GM21786 (cell line): ENCODE results near the gene PATJ.
"Not testable (repeated sequence)": the region's sequence is repeated elsewhere in the genome, so short reads cannot be mapped to it uniquely, and the experiment has no call there.

ENCODE experiments used
- ATAC-seq: cut with Tn5 transposase; IDR thresholded peaks from one replicate; pipeline ENCODE4 v1.9.1; 2021; ENCODE audit not compliant: unreplicated experiment

PATJ gene

DNA sequence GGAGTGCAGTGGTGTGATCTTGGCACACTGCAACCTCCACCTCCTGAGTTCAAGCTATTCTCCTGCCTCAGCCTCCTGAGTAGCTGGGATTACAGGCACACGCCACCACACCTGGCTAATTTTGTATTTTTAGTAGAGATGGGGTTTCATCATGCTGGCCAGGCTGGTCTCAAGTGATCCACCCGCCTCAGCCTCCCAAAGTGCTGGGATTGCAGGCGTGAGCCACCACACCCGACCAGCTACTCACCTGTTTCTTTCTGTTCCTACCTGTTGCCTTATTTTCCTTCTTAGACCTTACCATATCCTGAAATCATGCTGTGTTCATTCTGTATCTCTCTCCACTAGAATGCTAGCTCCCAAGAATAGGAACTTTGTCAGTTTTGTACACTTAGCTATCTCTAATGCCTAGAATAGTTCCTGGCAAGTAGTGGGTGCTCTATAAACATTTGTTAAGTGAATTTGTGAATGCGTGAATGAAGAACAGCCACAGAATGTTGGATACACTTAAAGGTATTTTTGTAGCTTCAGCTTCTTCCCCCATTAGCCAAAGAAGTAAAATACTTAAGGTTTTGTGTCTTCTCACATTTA lies 137.7 kb downstream of the PATJ start:
- not testable (repeated sequence) for ATAC-seq

DNA sequence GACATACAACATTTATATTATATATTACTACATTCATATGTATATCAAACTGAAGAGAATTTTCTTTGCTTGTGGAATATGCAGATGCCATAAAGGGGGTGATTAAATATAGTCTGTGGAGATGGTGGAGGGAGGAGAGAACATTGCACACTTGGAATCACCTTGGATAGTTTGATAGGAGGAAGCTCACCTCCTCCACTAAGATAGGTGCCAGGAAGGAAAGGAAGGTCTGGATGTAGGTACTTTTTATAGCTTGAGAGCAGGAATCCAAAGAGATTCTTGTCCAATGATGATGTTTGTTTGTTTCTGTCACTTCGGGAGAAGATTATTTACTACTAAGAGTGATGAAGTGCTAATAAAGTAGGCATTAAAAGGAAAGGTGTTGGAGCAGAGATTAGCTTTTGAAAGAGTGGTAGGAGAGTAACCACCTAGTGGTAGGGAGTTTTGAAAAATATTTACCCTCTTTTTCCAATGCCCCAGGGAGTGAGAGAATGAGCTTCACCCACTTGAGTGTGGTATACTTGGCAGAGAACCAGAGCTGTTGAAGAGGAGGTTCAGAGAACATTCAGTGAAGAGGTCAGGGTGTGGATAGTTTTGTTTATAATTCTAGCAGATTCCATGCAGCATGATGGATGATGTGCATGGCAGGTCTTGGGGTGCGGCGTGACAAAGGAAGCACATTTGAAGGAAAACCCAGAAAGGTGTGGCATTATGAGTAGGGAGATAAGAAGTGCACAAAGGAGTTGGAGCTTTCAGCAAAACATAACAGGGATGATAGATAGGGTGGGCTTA lies 145.0 kb downstream of the PATJ start:
- no peak for ATAC-seq

DNA sequence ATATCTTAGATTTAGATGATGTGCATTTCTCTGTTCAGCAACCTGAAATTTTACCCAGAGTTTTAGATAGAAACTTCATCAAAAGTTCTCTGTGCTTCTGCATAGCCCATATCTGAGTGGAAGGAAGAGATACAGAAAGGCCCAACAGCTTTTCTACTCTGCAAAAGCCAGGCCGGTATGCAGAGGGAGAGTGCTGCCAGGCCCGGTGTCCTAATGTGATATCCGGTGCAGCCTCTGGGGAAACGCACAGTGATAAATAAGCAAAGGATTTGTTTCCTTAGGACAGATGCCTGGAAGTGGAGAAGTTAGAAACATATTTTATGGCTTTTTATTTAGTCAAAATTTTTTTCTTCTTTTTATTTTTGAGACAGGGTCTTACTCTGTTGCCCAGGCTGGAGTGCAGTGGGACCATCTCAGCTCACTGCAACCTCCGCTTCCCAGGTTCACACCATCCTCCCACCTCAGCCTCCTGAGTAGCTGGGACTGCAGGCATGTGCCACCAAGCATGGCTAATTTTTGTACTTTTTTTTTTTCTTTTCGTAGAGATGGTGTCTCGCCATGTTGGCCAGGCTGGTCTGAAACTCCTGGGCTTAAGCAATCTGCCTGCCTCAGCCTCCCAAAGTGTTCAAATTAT lies 145.8 kb downstream of the PATJ start:
- no peak for ATAC-seq

DNA sequence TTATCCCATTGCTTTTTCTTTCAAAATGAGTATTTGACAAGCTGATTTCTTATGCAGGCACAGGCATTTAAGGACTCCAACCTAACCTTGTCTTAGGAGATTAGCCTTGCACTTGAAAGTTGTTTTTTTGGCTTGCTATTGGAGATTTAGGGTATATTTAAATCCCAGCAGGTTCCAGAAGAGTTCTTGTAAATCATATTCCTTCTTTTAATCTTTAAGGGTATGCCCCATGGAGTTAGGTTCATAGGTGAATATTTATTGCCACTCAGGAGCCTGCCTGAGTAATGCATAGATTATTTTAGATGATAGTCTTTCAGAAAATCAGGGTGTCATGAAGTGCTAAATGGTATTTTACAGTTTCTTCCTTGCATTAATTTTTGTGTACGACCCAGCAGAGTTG lies 146.5 kb downstream of the PATJ start:
- ATAC-seq = no peak

DNA sequence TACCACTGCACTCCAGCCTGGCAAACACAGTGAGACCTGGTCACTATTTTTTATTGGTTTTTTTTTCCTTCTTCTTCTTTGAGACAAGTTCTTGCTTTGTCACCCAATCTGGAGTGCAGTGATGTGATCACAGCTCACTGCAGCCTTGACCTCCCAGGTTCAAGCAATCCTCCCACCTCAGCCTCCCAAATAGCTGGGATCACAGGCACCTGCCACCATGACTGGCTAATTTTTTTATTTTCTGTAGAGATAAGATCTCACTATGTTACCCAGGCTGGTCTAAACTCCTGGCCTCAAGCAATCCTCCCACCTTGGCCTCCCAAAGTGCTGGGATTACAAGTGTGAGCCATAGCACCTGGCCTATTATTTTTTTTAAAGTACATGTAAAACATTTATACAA lies 148.2 kb downstream of the PATJ start:
- ATAC-seq = not testable (repeated sequence)

DNA sequence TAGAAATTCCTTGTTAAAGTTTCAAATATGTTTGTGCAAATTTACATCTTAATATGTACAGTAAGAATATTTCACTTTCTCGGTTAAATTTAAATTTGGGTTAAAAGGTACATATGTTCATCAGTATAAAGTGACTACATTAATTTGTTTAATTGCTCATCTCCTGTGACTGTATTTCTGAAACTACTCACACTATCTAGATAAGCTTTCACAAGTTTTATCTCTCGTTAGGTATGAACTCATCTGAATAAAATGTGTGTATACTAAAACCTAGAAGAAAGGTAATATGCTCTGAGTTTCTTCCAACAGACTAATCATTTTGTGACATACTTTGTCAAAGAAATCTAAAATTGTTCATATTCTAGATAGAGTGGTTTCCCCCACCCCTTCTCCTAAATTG lies 150.7 kb downstream of the PATJ start:
- ATAC-seq = no peak

DNA sequence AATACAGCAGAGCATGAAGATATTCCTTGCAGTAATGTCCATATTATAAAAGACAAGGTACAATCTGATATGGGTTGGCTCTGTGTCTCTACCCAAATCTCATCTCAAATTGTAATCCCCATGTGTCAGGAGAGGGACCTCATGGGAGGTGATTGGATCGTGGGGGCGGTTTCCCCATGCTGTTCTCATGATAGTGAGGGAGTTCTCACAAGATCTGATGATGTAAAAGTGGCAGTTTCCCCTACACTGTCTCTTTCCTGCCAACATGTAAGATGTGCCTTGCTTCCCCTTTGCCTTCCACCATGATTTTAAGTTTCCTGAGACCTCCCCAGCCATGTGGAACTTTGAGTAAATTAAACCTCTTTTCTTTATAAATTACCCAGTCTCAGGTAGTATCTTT lies 152.0 kb downstream of the PATJ start:
- ATAC-seq = not testable (repeated sequence)

DNA sequence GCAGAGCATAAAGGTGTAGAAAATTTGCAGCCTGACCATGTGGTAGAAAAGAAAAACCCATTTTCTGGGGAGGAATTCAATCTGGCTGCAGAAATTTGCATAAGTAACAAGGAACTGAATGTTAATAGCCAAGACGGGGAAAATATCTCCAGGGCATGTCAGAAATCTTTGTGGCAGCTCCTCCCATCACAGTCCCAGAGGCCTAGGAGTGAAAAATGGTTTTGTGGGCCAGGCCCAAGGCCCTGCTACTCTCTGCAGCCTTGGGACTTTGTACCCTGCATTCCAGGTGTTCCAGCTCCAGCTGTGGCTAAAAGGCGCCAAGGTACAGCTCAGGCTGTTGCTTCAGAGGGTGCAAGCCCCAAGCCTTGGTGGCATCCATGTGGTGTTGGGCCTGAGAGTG lies 152.9 kb downstream of the PATJ start:
- no peak for ATAC-seq

DNA sequence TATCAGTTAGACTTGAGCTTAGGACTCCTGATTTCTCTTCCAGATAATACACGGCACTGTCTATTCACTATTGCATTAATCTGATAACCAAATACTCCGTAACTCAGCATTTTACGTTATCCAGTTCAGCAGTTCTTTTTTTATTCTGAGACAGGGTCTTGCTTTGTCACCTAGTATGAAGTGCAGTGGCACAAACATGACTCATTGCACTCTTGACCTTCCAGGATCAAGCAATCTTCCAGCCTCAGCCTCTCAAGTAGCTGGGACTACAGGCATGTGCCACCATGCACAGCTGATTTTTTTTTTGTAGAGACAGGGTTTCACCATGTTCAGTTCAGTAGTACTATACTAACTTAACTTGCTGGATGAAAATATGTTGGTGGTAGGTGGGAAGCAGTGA lies 156.4 kb downstream of the PATJ start:
- no peak for ATAC-seq

DNA sequence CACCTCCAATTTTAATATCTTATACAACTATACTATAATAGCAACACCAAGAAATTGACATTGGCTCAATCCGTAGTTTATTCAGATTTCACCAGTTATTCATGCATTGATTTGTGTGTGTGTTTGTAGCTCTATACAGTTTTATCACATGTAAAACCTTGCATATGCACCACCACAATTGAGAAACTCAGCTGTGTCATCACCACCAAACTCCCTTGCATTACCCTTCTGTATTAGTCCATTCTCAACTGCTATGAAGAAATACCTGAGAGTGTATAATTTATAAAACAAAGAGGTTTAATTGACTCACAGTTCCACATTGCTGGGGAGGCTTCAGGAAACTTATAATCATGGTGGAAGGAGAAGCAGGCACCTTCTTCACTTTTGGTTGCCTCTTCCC lies 162.1 kb downstream of the PATJ start:
- ATAC-seq = no peak

DNA sequence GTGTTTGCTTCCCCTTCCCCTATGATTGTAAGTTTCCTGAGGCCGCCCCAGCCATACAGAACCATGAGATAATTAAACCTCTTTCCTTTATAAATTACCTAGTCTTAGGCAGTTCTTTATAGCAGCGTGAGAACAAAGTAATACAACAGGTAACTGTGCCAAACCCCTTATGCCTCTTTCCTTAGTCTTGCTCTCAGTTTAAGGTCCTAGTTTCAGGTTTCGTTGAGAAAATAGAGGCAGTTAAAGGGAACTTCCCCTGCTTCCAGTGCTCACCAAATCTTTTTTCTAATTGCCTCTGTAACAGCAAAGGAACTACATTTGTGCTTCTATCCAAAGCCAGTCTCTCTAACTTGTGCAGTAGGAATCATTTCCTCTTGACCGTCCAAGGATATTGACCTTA lies 164.8 kb downstream of the PATJ start:
- no peak for ATAC-seq

DNA sequence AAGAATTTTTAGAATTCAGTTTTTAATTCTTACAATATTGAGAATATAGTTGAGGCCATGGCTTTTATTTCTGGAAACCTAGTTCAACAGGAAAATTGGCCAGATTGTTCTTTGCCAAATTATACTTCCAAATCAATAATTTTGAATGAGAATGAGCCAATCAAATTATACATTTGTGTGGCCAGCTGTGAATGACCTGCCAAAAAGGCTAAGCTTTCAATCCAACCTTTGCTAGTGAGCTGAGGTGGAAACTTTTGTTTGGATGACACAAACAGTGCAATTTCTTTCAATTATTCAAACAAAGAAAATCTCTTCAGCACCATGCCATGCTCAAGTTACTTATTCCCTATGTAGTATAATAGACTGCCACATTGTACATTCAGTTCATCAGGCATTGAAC lies 167.8 kb downstream of the PATJ start:
- ATAC-seq = no peak

DNA sequence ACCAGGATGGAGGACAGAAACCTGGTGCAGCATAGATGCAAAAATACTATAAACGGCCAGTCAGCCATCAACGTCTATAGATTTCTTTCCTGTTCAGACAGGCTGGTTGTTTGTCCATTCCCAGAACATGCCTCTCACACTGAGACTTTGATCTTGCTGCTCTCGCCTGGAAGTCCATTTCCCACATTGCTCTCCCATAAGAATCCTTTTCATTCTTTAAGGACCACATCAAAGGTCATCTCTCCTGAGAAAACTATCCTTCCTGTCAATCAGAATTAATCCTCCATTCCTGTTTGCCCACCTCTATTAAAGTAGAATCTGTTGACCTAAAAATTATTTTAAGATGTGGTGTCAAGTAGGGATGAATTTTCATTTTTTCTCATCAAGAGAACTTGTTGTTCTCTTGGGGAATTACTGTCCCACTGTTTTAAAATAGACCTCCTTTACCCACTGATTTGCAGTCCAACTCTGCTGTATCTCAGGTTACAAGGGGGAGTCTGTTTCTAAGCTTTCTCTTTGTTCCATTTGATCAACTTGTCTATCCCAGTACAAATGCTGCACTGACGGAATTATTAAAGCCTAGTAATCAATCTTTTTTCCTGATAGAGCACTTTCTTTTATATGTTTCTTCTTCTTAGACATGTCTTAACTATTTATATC lies 172.7 kb downstream of the PATJ start:
- no peak for ATAC-seq

DNA sequence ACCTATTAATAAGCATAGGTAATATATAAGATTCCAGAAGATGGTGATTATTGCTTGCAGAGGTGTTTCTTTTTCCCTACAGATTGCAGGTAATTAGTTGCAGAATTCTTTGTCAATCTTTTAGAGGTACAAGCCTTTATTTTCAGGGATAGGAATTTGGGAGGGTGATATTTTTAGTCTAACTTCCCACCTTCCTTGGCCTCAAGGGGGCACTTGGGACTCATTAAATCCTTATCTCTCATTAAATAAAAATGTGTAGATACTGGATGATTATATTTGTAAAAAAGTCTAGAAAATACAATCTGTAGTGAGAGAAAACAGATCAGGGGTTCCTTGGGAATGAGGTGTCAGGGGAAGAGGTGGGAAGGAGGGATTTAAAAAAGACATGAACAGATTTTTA lies 179.2 kb downstream of the PATJ start:
- ATAC-seq = no peak

DNA sequence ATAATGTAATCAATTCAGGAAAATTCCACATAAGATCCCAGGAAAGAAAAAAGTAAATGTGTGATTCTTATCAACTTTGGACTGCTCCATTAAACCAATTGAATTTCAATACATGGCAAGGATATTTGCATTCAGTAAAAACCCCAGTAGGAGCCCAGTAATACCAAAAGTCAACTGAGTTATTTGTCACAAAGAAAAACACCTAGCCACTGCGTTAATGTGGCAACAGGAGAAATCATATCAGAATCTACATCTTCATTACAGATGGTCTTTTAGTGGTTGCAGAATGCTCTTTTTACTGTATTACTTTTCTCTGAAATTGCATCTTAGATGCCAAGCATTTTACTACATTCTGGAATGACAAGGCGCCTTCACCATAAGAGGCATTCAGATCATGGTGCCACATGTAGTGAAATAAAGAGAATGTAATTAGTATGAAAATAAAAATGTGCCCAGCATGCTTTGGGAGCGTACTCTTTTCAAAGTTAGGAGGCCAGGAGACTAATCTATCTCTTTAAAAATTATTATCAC lies 180.7 kb downstream of the PATJ start:
- no peak for ATAC-seq

DNA sequence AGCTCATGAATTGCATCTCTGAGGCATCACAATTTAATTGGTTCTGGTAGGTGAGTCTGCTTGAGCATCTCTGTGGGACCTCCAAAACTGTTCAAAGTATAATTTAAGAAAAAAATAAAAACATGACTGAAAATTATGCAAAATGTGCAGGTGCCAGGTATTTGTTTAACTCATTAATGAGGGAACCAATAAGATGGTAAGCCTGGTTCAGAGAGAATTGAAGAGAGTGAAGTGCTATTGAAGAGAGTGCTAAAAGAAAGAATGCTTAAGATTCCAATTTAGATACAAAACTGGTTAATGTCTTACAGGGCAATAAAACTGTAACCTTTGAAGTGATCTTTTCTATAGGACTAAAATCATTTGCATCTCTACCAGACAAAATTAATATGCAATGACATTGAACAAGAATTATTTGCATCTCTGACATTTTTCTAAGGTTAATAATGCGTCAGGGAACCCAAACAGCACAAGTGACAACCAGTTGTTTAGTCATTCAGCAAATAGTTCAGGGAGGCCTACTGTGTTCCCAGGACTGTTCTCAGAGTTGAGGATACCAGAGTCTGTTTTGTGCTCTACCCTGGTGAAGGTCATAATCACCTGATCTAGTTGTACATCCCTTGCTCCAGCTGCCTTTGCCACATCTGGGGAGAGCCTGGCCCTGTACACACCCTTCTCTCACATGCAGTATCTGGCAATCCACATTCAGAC lies 183.5 kb downstream of the PATJ start:
- no peak for ATAC-seq

DNA sequence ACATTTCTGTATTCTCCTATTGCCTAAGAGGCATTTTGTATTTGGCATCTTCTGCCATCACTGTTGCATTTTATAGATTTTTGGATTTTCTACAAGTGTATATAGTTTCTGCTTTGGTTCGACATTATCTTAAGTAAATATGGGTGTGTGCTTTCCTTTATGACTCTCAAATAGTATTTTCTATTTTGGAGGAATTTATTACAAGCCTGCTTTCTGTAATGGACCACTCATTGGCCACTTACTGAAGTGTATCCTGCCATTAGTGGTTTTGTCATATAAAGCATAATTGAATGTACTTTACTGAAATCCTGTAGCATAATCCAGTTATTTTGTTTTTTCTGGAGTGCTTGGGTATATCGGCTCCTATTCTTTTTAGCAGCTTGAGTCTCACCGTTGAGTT lies 184.3 kb downstream of the PATJ start:
- ATAC-seq = no peak

DNA sequence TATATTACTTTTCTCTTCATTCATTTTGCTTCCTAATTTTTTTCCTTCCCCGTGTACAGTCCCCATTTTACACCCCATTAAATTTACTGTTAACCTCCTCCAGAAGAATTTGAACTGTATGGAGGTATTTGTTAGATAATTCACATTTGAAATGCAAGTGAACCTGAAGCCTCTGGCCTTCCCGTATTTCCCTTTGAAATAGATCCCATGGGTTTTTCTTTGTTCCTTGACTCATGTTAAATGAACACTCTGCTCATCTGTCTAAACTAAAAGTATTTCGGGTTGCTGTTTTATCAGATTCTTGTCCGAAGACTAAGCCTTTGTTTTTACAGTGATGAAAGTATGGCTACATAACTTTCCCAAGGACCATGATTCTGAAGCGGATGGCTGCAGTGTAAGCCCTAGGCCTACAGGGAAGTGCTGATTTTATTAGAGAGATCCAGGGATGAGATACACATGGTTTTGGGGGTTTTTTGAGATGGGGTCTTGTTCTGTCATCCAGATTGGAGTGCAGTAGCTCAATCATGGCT lies 187.9 kb downstream of the PATJ start:
- ATAC-seq = no peak

DNA sequence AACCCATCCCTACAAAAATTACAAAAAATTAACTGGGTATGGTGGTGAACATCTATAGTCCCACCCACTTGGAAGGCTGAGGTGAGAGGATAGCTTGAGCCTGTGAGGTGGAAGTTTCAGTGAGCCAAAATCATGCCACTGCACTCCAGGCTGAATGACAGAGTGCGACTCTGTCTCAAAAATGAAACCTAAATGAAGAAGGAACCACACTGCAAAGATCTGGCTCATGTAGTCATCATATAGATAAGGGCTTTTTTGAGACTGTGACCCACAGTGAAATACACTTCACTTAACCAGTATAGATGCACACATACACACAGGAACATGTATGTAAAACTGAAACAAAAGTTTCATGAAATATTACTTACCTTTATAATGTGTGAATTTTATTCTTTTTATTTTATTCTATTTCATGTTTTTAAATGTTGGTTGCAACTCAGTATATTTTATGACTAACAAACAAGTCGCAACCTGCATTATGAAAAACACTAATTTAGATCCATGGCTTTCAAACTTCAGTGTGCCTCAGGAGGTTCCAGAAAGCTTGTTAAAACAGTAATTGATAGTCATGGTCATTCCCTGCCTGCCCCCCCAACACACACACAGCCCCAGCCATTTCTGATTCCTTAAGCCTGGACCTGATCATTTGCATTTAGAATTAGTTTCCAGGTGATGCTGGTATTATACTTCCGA lies 189.5 kb downstream of the PATJ start:
- no peak for ATAC-seq

DNA sequence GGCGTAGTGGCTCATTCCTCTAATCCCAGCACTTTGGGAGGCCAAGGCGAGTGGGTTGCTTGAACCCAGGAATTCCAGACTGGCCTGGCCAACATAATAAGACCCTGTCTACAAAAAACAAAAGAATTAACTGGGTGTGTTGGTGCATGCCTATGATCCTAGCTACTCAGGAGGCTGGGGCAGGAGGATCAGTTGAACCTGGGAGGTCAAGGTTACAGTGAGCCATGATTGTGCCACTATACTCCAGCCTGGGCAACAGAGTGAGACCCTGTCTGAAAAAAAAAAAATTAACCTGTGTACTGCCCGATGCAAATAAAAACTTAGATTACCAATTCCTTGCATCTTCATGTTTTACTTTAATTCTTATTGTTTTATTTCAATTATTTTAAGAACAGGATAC lies 193.2 kb downstream of the PATJ start:
- ATAC-seq = no peak
